ENCODE measurements around the gene SNRPB. TPM values are rescaled to one million over a fixed set of nuclear protein-coding genes. Genes with fewer than 3 reads are reported as not detected.

The SNRPB gene
- polyA plus RNA-seq, 4 donors, result 84.1 to 171 (median 130) TPM

DNA sequence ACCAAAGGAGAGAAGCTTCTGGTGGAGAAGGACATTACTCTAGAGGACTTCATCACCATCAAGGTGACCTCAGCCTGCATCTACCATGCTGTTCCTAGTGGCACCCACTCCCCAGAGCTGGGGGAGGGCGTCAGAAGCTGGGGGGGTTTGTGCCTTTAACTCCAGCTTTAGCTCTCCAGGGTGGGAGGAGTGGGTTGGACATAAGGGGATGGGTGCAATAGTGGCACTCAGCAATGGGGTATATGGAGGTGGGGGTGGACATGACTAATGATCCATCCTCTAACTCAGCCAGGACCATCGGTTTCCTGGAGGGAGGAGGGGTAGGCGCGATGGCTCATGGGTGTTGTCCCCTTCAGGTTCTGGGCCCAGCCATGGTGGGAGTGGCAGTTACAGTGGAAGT is 40.1 kb downstream of the SNRPB start:
- DNase-seq (ENCODE audit: low read depth in 4 of 4, low spot score in 3 of 4), result no peak

DNA sequence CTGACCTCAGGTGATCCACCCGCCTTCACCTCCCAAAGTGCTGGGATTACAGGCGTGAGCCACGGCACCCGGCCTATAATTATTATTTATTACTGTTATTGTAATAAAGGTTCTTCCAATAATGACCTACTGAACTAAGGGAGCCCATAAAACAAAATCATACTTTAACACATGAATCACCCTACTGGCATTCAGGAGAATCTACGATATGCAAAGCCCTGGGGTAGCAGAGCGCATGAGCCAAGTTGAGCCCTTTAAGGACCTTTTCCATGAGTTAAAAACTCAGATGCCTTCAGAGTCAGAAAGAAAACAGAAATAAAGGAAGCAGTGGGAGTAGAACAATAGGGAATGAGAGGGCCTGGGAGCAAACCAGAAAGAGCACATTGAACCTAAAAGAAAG is 41.5 kb downstream of the SNRPB start:
- no peak for DNase-seq (ENCODE audit: low read depth in 4 of 4, low spot score in 3 of 4)

DNA sequence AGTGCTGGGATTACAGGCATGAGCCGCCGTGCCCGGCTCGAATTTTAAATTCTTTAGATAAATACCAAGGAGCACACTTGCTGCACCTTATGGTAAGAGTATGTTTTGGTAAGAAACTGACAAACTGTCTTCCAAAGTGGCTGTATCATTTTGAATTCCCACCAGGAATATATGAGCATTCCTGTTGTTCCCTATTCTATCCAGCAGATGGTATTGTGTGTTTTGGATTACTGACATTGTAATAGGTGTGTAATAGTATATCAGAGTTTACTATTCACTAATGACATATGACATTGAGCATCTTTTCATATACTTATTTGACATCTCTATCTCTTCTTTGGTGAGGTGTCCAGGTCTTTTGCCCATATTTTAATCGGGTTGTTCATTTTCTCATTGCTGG is 49.3 kb downstream of the SNRPB start:
- DNase-seq (ENCODE audit: low read depth in 4 of 4, low spot score in 3 of 4), result no peak

DNA sequence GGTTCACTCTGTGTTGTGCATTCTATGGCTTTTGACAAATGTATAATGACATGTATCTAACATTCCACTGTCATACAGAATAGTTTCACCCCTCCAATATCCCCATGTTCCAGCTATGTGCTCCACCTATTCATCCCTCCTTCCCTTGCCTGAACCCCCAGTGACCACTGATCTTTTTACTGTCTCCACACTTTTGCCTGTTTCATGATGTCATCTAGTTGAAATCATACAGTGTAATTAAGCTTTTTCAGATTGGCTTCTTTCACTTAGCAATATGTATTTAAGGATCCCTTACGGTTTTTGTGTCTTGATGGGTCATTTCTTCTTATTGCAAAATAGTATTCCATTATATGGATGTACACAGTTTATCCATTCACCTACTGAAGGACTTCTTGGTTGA is 50.1 kb downstream of the SNRPB start:
- DNase-seq (ENCODE audit: low read depth in 4 of 4, low spot score in 3 of 4), result no peak

DNA sequence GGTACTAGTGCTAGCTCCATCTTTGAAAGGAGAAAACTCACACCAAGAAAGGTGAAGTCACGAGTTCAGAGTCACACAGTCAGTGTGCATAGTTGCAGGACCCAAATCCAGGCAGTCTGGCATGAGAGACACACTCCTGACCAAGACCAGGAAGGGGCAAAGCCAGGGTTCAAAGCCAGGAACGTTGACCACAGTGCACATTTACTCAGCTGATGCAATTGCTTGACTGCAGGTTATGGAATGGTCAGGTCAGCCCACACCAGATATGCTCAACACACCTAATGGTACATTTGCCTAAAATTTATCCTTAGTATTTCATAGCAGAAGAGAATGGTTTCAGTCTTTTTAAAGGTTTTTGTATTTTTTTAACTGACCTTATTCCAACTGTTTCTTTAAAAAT is 52.2 kb downstream of the SNRPB start:
- no peak for DNase-seq (ENCODE audit: low read depth in 4 of 4, low spot score in 3 of 4)

DNA sequence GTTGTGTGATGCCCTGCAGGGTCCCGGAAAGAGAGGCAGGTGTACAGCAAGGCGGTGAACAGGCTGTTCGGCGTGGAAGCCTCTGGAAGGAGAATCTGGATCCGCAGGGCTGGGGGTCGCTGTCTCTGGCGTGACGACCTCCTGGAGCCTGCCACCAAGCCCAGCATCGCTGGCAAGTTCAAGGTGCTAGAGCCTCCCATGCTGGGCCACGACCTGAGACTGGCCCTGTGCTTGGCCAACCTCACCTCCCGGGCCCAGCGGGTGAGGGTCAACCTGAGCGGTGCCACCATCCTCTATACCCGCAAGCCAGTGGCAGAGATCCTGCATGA is 53.4 kb downstream of the SNRPB start:
- no peak for DNase-seq (ENCODE audit: low read depth in 4 of 4, low spot score in 3 of 4)

DNA sequence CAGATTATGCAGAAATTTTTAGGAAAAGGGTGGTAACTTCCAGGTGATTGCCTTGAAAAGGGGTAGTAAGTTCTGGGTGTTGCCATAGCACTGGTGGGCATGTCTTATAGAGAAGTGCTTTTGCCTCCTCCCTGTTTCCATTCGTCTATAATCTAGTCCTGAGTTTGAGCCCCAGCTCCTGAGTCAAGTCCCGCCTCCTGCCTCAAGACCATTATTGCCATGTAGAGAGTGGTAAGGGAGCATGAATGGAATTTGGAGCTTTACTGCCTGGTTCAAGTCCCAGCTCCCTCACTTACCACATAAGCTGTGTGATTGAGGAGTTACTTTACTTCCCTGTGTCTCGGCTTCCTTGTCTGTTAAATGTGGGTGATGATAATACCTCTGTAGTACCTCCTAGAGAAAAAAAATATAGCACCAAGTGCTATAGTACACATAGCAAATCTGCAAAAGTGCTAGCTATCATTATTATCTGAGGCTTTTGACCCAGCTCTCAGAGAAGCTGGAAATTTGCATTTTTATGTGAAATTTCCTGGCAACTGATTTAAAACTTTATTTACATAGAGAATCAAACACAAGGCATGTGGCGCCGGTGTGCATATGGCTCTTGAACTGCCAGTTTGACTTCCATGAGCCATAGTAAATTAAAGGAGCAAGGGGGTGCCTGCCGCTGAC is 53.9 kb downstream of the SNRPB start:
- DNase-seq (ENCODE audit: low read depth in 4 of 4, low spot score in 3 of 4), result no peak

Other genes with a start within 250 kb of the SNRPB start
- gene TGM3, start 174.8 kb downstream of the SNRPB start, polyA plus RNA-seq (ENCODE audit: insufficient read length in 4 of 4), result under 1 TPM; 0.08 to 0.70 (median 0.50) TPM
- not detected for gene TGM6, start 89.9 kb downstream of the SNRPB start, polyA plus RNA-seq (ENCODE audit: insufficient read length in 4 of 4)
- gene ZNF343, start 38.1 kb upstream of the SNRPB start, polyA plus RNA-seq (ENCODE audit: insufficient read length in 4 of 4), result 10 to 100 TPM; 11.0 to 20.7 (median 15.7) TPM
- under 1 TPM; 0.09 to 0.44 (median 0.13) TPM for gene TMC2, start 65.8 kb upstream of the SNRPB start, polyA plus RNA-seq (ENCODE audit: insufficient read length in 4 of 4)
- 100 to 1,000 TPM; 189 to 272 (median 243) TPM for gene NOP56, start 181.8 kb upstream of the SNRPB start, polyA plus RNA-seq (ENCODE audit: insufficient read length in 4 of 4)
- gene IDH3B, start 193.4 kb upstream of the SNRPB start, polyA plus RNA-seq (ENCODE audit: insufficient read length in 4 of 4), result 100 to 1,000 TPM in 3 of 4 donors, 10 to 100 TPM in 1; 85.5 to 144 (median 124) TPM
- gene EBF4, start 222.0 kb upstream of the SNRPB start, polyA plus RNA-seq (ENCODE audit: insufficient read length in 4 of 4), result 10 to 100 TPM; 27.5 to 44.5 (median 29.6) TPM